Stomach (tissue), 4 donors: ENCODE measurements around the gene GRAMD2B.

Source experiments
- CTCF ChIP-seq, 7 experiments: fragments of 450-650 bp in 4 of 7; fragments of 200-600 bp in 3 of 7; sonication (generic) in 3 of 7; IDR thresholded peaks; one replicate each; pipeline ENCODE4 v1.5.1; 2016 to 2019; ENCODE audit warnings: antibody characterized with exemption in 7 of 7, control low read depth in 2 of 7, mild to moderate bottlenecking in 1 of 7
- EP300 ChIP-seq: sonication (generic); formaldehyde crosslinking; IDR thresholded peaks from one replicate; pipeline ENCODE4 v1.6.1; 2017; ENCODE audit warnings: antibody characterized with exemption
- POLR2A ChIP-seq, 4 donors: fragments of 450-650 bp; IDR thresholded peaks; one replicate each; pipeline ENCODE4 v1.6.1; 2016; ENCODE audit warnings: antibody characterized with exemption in 4 of 4, control low read depth in 2 of 4, mild to moderate bottlenecking in 1 of 4, moderate library complexity in 1 of 4
- POLR2AphosphoS5 ChIP-seq, 3 donors: sonication (generic); formaldehyde crosslinking; IDR thresholded peaks; one replicate each; pipeline ENCODE4 v1.6.1; 2016; ENCODE audit warnings: antibody characterized with exemption in 3 of 3

- TF ChIP-seq CTCF (IDR thresholded peaks at IDR 0.05), result no peak
- no peak for TF ChIP-seq POLR2AphosphoS5 (IDR thresholded peaks at IDR 0.05)
- no peak for TF ChIP-seq POLR2A (IDR thresholded peaks at IDR 0.05)
- no peak for TF ChIP-seq EP300
These were observed 37.2 kb downstream of the GRAMD2B start for GRCh38 chr5:126460459-126460858.
